Panc1 (cell line): ENCODE results near the gene PTTG2. TPM values are rescaled to one million over a fixed set of nuclear protein-coding genes. Genes with fewer than 3 reads are reported as not detected.

Experiments
- ATAC-seq: fragments of 200-7000 bp; cut with Tn5 transposase; 2 replicates; pipeline ENCODE4 v1.9.1; 2020; ENCODE audit warnings: mild to moderate bottlenecking, moderate library complexity
- BruUV-seq: library from RNA; stranded (reverse); fragments of 400-500 nt; replicated peaks from 2 replicates; lab custom pipeline; 2021; lab: Mats Ljungman, UMichigan
- CTCF ChIA-PET: fragments of 300-600 bp; sonication (Branson Sonifier 250); formaldehyde crosslinking; loops from one replicate; lab custom pipeline; 2022; ENCODE audit warnings: antibody characterized with exemption; lab: Charles Lee
- POLR2A ChIA-PET: fragments of 300-600 bp; sonication (Branson Sonifier 250); formaldehyde crosslinking; loops from one replicate; lab custom pipeline; 2022; ENCODE audit warnings: antibody characterized with exemption; lab: Charles Lee
- DNase-seq: peaks from one replicate; pipeline ENCODE4 v3.0.0-alpha.2; 2010; ENCODE audit warnings: low read depth, low spot score
- H3K27ac ChIP-seq: 2 replicates; pipeline ENCODE4 v1.5.1; 2011; ENCODE audit warnings: mild to moderate bottlenecking, low read length, inconsistent platforms
- H3K27me3 ChIP-seq: fragments of 200-500 bp; sonication (Bioruptor generic); 2 replicates; pipeline ENCODE4 v1.6.0; 2014; ENCODE audit warnings: low read length, inconsistent platforms; ENCODE audit not compliant: control insufficient read depth, insufficient read depth
- H3K36me3 ChIP-seq: fragments of 200-500 bp; sonication (Bioruptor generic); 2 replicates; pipeline ENCODE4 v1.5.1; 2014; ENCODE audit warnings: inconsistent platforms, mild to moderate bottlenecking, low read length, moderate library complexity; ENCODE audit not compliant: control insufficient read depth, insufficient read depth
- H3K4me1 ChIP-seq: 2 replicates; pipeline ENCODE4 v1.5.1; 2011; ENCODE audit warnings: inconsistent platforms, mild to moderate bottlenecking, low read length, moderate library complexity; ENCODE audit not compliant: control insufficient read depth, insufficient read depth
- H3K4me3 ChIP-seq, 2 experiments: 2 replicates each; pipeline ENCODE4 v1.5.1; 2011 to 2012; ENCODE audit warnings: low read depth in 2 of 2, low read length in 2 of 2, mild to moderate bottlenecking in 2 of 2, inconsistent platforms in 1 of 2, moderate library complexity in 1 of 2
- H3K9me3 ChIP-seq: fragments of 200-500 bp; sonication (Bioruptor generic); 2 replicates; pipeline ENCODE4 v1.5.1; 2014; ENCODE audit warnings: low read depth, mild to moderate bottlenecking, inconsistent platforms, low read length, moderate library complexity; ENCODE audit not compliant: control insufficient read depth, insufficient read depth
- CTCF ChIP-seq: fragments of 450-650 bp; IDR thresholded peaks from 2 replicates; pipeline ENCODE4 v1.5.1; 2017; ENCODE audit warnings: mild to moderate bottlenecking
- POLR2AphosphoS5 ChIP-seq: IDR thresholded peaks from 2 replicates; pipeline ENCODE4 v1.6.1; 2012; ENCODE audit warnings: mild to moderate bottlenecking, low read depth, low read length, moderate library complexity
- REST ChIP-seq, 2 experiments: IDR thresholded peaks; 2 replicates each; pipeline ENCODE4 v1.6.1; 2011 to 2012; ENCODE audit warnings: low read depth in 2 of 2, control low read depth in 1 of 2, low read length in 1 of 2, mild to moderate bottlenecking in 1 of 2, moderate library complexity in 1 of 2; ENCODE audit not compliant: insufficient read depth in 1 of 2
- SIN3A ChIP-seq: IDR thresholded peaks from 2 replicates; pipeline ENCODE4 v1.6.1; 2012; ENCODE audit warnings: low read depth, mild to moderate bottlenecking, low read length, moderate library complexity, borderline replicate concordance; ENCODE audit not compliant: insufficient read depth
- TCF7L2 ChIP-seq: IDR thresholded peaks from 2 replicates; pipeline ENCODE4 v1.6.1; 2011; ENCODE audit warnings: mild to moderate bottlenecking, low read depth, low read length, inconsistent platforms
- in situ Hi-C: cut with HindIII; loops from 2 replicates; pipeline ENCODE4 v1.10.0; 2016; ENCODE audit warnings: low sequenced_read_pairs, low pct_unique_long_range_greater_than_20kb
- intact Hi-C: fragments of 100-400 bp; cut with micrococcal nuclease; formaldehyde crosslinking; loops from one replicate; pipeline ENCODE4 v1.10.0; 2022; ENCODE audit not compliant: unreplicated experiment
- total RNA-seq: library from RNA; stranded (reverse); gene quantifications from one replicate; pipeline ENCODE4 v1.2.1, GENCODE V29; 2021; ENCODE audit not compliant: unreplicated experiment

Gene PTTG2
- total RNA-seq, 1 experiment from 2014 or later = not detected

- no peaks in the 10 kb centered on the region for H3K27me3 ChIP-seq
- DNase-seq = no peak
- in situ Hi-C loops = no loop called here
- TF ChIP-seq TCF7L2 = no peak
- TF ChIP-seq SIN3A = no peak
- no peak for TF ChIP-seq POLR2AphosphoS5
- TF ChIP-seq REST (IDR thresholded peaks at IDR 0.05; ENCODE audit: insufficient read depth in 1 of 2, low read depth in 2 of 2, low read length in 1 of 2) = no peak
- TF ChIP-seq CTCF = no peak
- ChIA-PET CTCF (no interaction called here), POLR2A (no interaction called here)
- no TSS peak for BruUV-seq
- no peaks in the 10 kb centered on the region for H3K9me3 ChIP-seq
- intact Hi-C loops = no loop called here
- no peak for ATAC-seq
- no peaks in the 10 kb centered on the region for H3K36me3 ChIP-seq
- H3K4me3 ChIP-seq = no peak overlapping the region
- H3K4me1 ChIP-seq = no peaks in the 10 kb centered on the region
- no peak overlapping the region for H3K27ac ChIP-seq
Measured at GRCh38 chr4:37938208-37938607, 22.0 kb upstream of the PTTG2 start.

- Histone ChIP-seq H3K27me3 (peaks cover 6% of the 10 kb centered on the region), H3K9me3 (no peaks in the 10 kb centered on the region), H3K27ac (no peak overlapping the region), H3K36me3 (no peaks in the 10 kb centered on the region), H3K4me1 (no peaks in the 10 kb centered on the region), H3K4me3 (no peak overlapping the region)
- BruUV-seq = no TSS peak
- CTCF ChIA-PET = no interaction called here
- DNase-seq = no peak
- intact Hi-C loops (no loop called here), in situ Hi-C loops (no loop called here)
- POLR2A ChIA-PET = no interaction called here
- ATAC-seq = no peak
- TF ChIP-seq POLR2AphosphoS5 = no peak
- TF ChIP-seq TCF7L2 = no peak
- no peak for TF ChIP-seq SIN3A
- no peak for TF ChIP-seq REST (IDR thresholded peaks at IDR 0.05; ENCODE audit: insufficient read depth in 1 of 2, low read depth in 2 of 2, low read length in 1 of 2)
- TF ChIP-seq CTCF = no peak
Measured at GRCh38 chr4:37946503-37947179, 13.6 kb upstream of the PTTG2 start.
